ENCODE results near the gene IQCE. TPM values are rescaled to one million over a fixed set of nuclear protein-coding genes. Genes with fewer than 3 reads are reported as not detected.
A peak's percentile ranks its signal among the peaks of the same experiment; 100 is the strongest.
"Not testable (repeated sequence)": the region's sequence is repeated elsewhere in the genome, so short reads cannot be mapped to it uniquely, and the experiment has no call there.

The IQCE gene
- total and polyA plus RNA-seq, 8 donors, result 14.7 to 25.1 (median 19.1) TPM

GRCh38 chr7:2559283-2559950, 638 bp downstream of the IQCE start:
- H3K27ac ChIP-seq, result peak overlapping the region in 1 of 2 donors; percentile 75
- intact Hi-C loops (cut with DNase I), result no loop called here

GRCh38 chr7:2563955-2564354, 5.2 kb downstream of the IQCE start:
- H3K36me3 ChIP-seq, H3K27ac ChIP-seq, H3K9me3 ChIP-seq, ATAC-seq, H3K4me3 ChIP-seq, H3K27me3 ChIP-seq: not testable (repeated sequence)
- DNase-seq, result peak in 1 of 4 donors; percentile 6
- intact Hi-C loops (cut with DNase I), result loop anchor here in 1 of 2 donors (10.0 kb wide), 2 partner anchors 89 to 121 kb away; partner anchors contain the start of genes AMZ1 and GRIFIN
- H3K4me1 ChIP-seq, result peaks cover 5 to 34% of the 10 kb centered on the region in 2 donors

More at GRCh38 chr7:2559283-2559950, 638 bp downstream of the IQCE start:
- H3K4me1 ChIP-seq, result peaks cover 4 to 54% of the 10 kb centered on the region in 2 donors
- DNase-seq (peak in 1 of 4 donors; percentile 90), ATAC-seq (no peak)
- no peaks in the 10 kb centered on the region for H3K27me3 ChIP-seq
- no peaks in the 10 kb centered on the region for H3K36me3 ChIP-seq
- no peak for TF ChIP-seq CTCF (IDR thresholded peaks at IDR 0.05)
- peak overlapping the region; percentile 87 to 91 for H3K4me3 ChIP-seq
- H3K9me3 ChIP-seq, result no peaks in the 10 kb centered on the region

- DNase-seq (peak in 1 of 4 donors; percentile 25), ATAC-seq (no peak)
- Histone ChIP-seq H3K27me3 (no peaks in the 10 kb centered on the region), H3K36me3 (peaks cover 0 to 7% of the 10 kb centered on the region in 2 donors), H3K4me1 (peaks cover 5 to 30% of the 10 kb centered on the region in 2 donors), H3K27ac (no peak overlapping the region), H3K9me3 (no peaks in the 10 kb centered on the region), H3K4me3 (no peak overlapping the region)
- TF ChIP-seq CTCF (IDR thresholded peaks at IDR 0.05), result no peak
- intact Hi-C loops (cut with DNase I), result loop anchor here in 1 of 2 donors (10.0 kb wide), 2 partner anchors 90 to 120 kb away; partner anchors contain the start of genes AMZ1 and GRIFIN
Measured at GRCh38 chr7:2564970-2565540, 6.3 kb downstream of the IQCE start.

- H3K27me3 ChIP-seq, result no peaks in the 10 kb centered on the region
- H3K4me3 ChIP-seq, result no peak overlapping the region
- ATAC-seq (no peak), DNase-seq (no peak)
- intact Hi-C loops (cut with DNase I), result loop anchor here in 1 of 2 donors (10.0 kb wide), 2 partner anchors 92 to 118 kb away; partner anchors contain the start of genes AMZ1 and GRIFIN
- peaks cover 0 to 9% of the 10 kb centered on the region in 2 donors for H3K36me3 ChIP-seq
- no peaks in the 10 kb centered on the region for H3K9me3 ChIP-seq
- H3K4me1 ChIP-seq, result peaks cover 5 to 18% of the 10 kb centered on the region in 2 donors
- no peak for TF ChIP-seq CTCF (IDR thresholded peaks at IDR 0.05)
- no peak overlapping the region for H3K27ac ChIP-seq
Measured at GRCh38 chr7:2566348-2566889, 7.6 kb downstream of the IQCE start.

GRCh38 chr7:2566890-2567678, 8.3 kb downstream of the IQCE start:
- ATAC-seq (peak; percentile 71), DNase-seq (peak in 1 of 4 donors; percentile 50)
- H3K9me3 ChIP-seq, result no peaks in the 10 kb centered on the region
- peaks cover 5 to 15% of the 10 kb centered on the region in 2 donors for H3K4me1 ChIP-seq
- H3K36me3 ChIP-seq, result peaks cover 0 to 15% of the 10 kb centered on the region in 2 donors
- H3K4me3 ChIP-seq, result no peak overlapping the region
- no peak for TF ChIP-seq CTCF (IDR thresholded peaks at IDR 0.05)
- intact Hi-C loops (cut with DNase I), result loop anchor here in 1 of 2 donors (10.0 kb wide), 2 partner anchors 92 to 118 kb away; partner anchors contain the start of genes AMZ1 and GRIFIN
- no peaks in the 10 kb centered on the region for H3K27me3 ChIP-seq
- H3K27ac ChIP-seq, result no peak overlapping the region

Measured in left lung (tissue), 10 donors.